C4-2B (cell line): ENCODE data around the gene TBX21.

Experiments used
- H3K27ac ChIP-seq: fragments of 450-650 bp; 2 replicates; pipeline ENCODE4 v1.5.1; 2017
- CTCF ChIP-seq: fragments of 450-650 bp; conservative IDR thresholded peaks from 2 replicates; pipeline ENCODE4 v1.5.1; 2017; ENCODE audit warnings: mild to moderate bottlenecking
- ZFX ChIP-seq: fragments of 450-650 bp; IDR thresholded peaks from 2 replicates; pipeline ENCODE4 v1.6.1; 2017

The TBX21 gene

GRCh38 chr17:47791025-47791424, 58.0 kb downstream of the TBX21 start:
- TF ChIP-seq ZFX (no peak), CTCF (no peak)

GRCh38 chr17:47792457-47792856, 59.4 kb downstream of the TBX21 start:
- H3K27ac ChIP-seq = no peak overlapping the region
- TF ChIP-seq ZFX = no peak
- no peak for TF ChIP-seq CTCF

More at GRCh38 chr17:47791025-47791424, 58.0 kb downstream of the TBX21 start:
- H3K27ac ChIP-seq = no peak overlapping the region

- no peak overlapping the region for H3K27ac ChIP-seq
- no peak for TF ChIP-seq ZFX
- TF ChIP-seq CTCF = no peak
Observed at GRCh38 chr17:47792979-47793378, 59.9 kb downstream of the TBX21 start.
